Neural cell (in vitro differentiated cells): ENCODE measurements around the gene CHN1. TPM values are rescaled to one million over a fixed set of nuclear protein-coding genes. Genes with fewer than 3 reads are reported as not detected.

Experiments
- H2AFZ ChIP-seq: fragments of 200-600, 300-800 bp; sonication (generic), shearing (Covaris generic); 2 replicates; pipeline ENCODE4 v1.6.0; 2014; ENCODE audit warnings: low read depth, mild to moderate bottlenecking, antibody characterized with exemption, low read length, moderate library complexity
- H3F3A ChIP-seq: fragments of 200-600 bp; shearing (Covaris generic); 2 replicates; pipeline ENCODE4 v1.6.1; 2016; ENCODE audit warnings: mild to moderate bottlenecking, moderate library complexity, mixed read lengths, antibody characterized with exemption, low read length; ENCODE audit not compliant: insufficient read depth, poor library complexity, severe bottlenecking
- H3K27ac ChIP-seq: fragments of 200-600, 300-800 bp; sonication (generic), shearing (Covaris generic); 2 replicates; pipeline ENCODE4 v1.5.1; 2014; ENCODE audit warnings: mild to moderate bottlenecking, low read length, moderate library complexity
- H3K27me3 ChIP-seq: fragments of 300-800, 200-600 bp; sonication (generic), shearing (Covaris generic); 2 replicates; pipeline ENCODE4 v1.6.0; 2014; ENCODE audit warnings: mild to moderate bottlenecking, low read depth, low read length, moderate library complexity; ENCODE audit not compliant: insufficient read depth
- H3K36me3 ChIP-seq: fragments of 300-800, 200-600 bp; sonication (generic), shearing (Covaris generic); 2 replicates; pipeline ENCODE4 v1.5.1; 2014; ENCODE audit warnings: mild to moderate bottlenecking, antibody characterized with exemption, low read length, moderate library complexity; ENCODE audit not compliant: insufficient read depth
- H3K4me2 ChIP-seq: fragments of 300-800, 200-600 bp; sonication (generic), shearing (Covaris generic); 2 replicates; pipeline ENCODE4 v1.6.0; 2014; ENCODE audit warnings: mild to moderate bottlenecking, low read length
- H3K4me3 ChIP-seq: fragments of 300-800, 200-600 bp; sonication (generic), shearing (Covaris generic); 2 replicates; pipeline ENCODE4 v1.5.1; 2014; ENCODE audit warnings: mild to moderate bottlenecking, low read length, moderate library complexity
- H3K79me2 ChIP-seq: fragments of 200-600 bp; shearing (Covaris generic); replicated peaks from 2 replicates; pipeline ENCODE4 v1.6.0; 2014; ENCODE audit warnings: mild to moderate bottlenecking, low read length, moderate library complexity; ENCODE audit not compliant: insufficient read depth
- H3K9ac ChIP-seq: fragments of 300-800, 200-600 bp; sonication (generic), shearing (Covaris generic); 2 replicates; pipeline ENCODE4 v1.6.1; 2016; ENCODE audit warnings: mild to moderate bottlenecking, low read length, mixed read lengths
- H3K9me2 ChIP-seq: fragments of 200-600 bp; shearing (Covaris generic); 2 replicates; pipeline ENCODE4 v1.6.1; 2016; ENCODE audit warnings: mild to moderate bottlenecking, low read length, mixed read lengths; ENCODE audit not compliant: insufficient read depth
- H3K9me3 ChIP-seq: fragments of 200-600, 300-800 bp; sonication (generic), shearing (Covaris generic); 2 replicates; pipeline ENCODE4 v1.6.1; 2016; ENCODE audit warnings: mild to moderate bottlenecking, mixed run types, low read length, moderate library complexity, mixed read lengths
- H4K20me1 ChIP-seq: fragments of 200-600 bp; shearing (Covaris generic); 2 replicates; pipeline ENCODE4 v1.6.1; 2016; ENCODE audit warnings: mild to moderate bottlenecking, mixed run types; ENCODE audit not compliant: insufficient read depth
- CTCF ChIP-seq: fragments of 450-650 bp; IDR thresholded peaks from 2 replicates; pipeline ENCODE4 v1.5.1; 2014; ENCODE audit warnings: antibody characterized with exemption, mild to moderate bottlenecking, moderate library complexity; ENCODE audit not compliant: poor library complexity, severe bottlenecking
- EP300 ChIP-seq: fragments of 450-650 bp; conservative IDR thresholded peaks from 2 replicates; pipeline ENCODE4 v1.6.1; 2014; ENCODE audit warnings: antibody characterized with exemption, mild to moderate bottlenecking, moderate library complexity; ENCODE audit not compliant: poor library complexity, severe bottlenecking
- EZH2 ChIP-seq: fragments of 200-600, 300-800 bp; shearing (Covaris generic), sonication (generic); IDR thresholded peaks from 2 replicates; pipeline ENCODE4 v1.6.1; 2014; ENCODE audit warnings: antibody characterized with exemption, low read length, borderline replicate concordance, mild to moderate bottlenecking; ENCODE audit not compliant: insufficient read depth, poor library complexity, severe bottlenecking
- MXI1 ChIP-seq: fragments of 450-650 bp; conservative IDR thresholded peaks from 2 replicates; pipeline ENCODE4 v1.6.1; 2014; ENCODE audit warnings: antibody characterized with exemption, mild to moderate bottlenecking; ENCODE audit not compliant: poor library complexity, severe bottlenecking
- POLR2AphosphoS5 ChIP-seq: IDR thresholded peaks from 2 replicates; pipeline ENCODE4 v1.6.1; 2012
- RAD21 ChIP-seq: fragments of 450-650 bp; conservative IDR thresholded peaks from 2 replicates; pipeline ENCODE4 v1.6.1; 2014; ENCODE audit warnings: antibody characterized with exemption, mild to moderate bottlenecking, moderate library complexity
- REST ChIP-seq: IDR thresholded peaks from 2 replicates; pipeline ENCODE4 v1.6.1; 2012; ENCODE audit warnings: borderline replicate concordance
- SMC3 ChIP-seq: fragments of 450-650 bp; conservative IDR thresholded peaks from 2 replicates; pipeline ENCODE4 v1.6.1; 2014; ENCODE audit warnings: antibody characterized with exemption, mild to moderate bottlenecking, moderate library complexity; ENCODE audit not compliant: poor library complexity
- TAF1 ChIP-seq: IDR thresholded peaks from 2 replicates; pipeline ENCODE4 v1.6.1; 2012; ENCODE audit warnings: low read depth
- polyA plus RNA-seq: library from polyadenylated mRNA; depleted of rRNA; stranded (reverse); fragments of >200 nt; gene quantifications from 2 replicates; pipeline ENCODE4 v1.2.3, GENCODE V29; 2014

The CHN1 gene
- polyA plus RNA-seq, 1 donor from 2014 or later, result 133 TPM

GRCh38 chr2:174979996-174980395 is 25.2 kb downstream of the CHN1 start:
- no peak for TF ChIP-seq EZH2
- no peak for TF ChIP-seq POLR2AphosphoS5
- no peak for TF ChIP-seq RAD21
- TF ChIP-seq CTCF, result no peak
- TF ChIP-seq SMC3, result no peak
- TF ChIP-seq MXI1, result no peak
- TF ChIP-seq TAF1, result no peak
- Histone ChIP-seq H3K27me3 (no peaks in the 10 kb centered on the region), H3K9me3 (no peaks in the 10 kb centered on the region), H3K79me2 (peaks cover 69% of the 10 kb centered on the region), H3F3A (no peaks in the 10 kb centered on the region), H3K9ac (no peak overlapping the region), H4K20me1 (no peaks in the 10 kb centered on the region), H3K36me3 (peaks cover 4% of the 10 kb centered on the region), H3K4me2 (no peak overlapping the region), H3K4me3 (no peak overlapping the region), H2AFZ (no peak overlapping the region), H3K27ac (no peak overlapping the region), H3K9me2 (no peaks in the 10 kb centered on the region)

GRCh38 chr2:174977364-174977763 is 27.8 kb downstream of the CHN1 start:
- H3K9ac ChIP-seq, result no peak overlapping the region
- H4K20me1 ChIP-seq, result no peaks in the 10 kb centered on the region
- H3K27me3 ChIP-seq, result no peaks in the 10 kb centered on the region
- H3K9me2 ChIP-seq, result no peaks in the 10 kb centered on the region
- H3K4me3 ChIP-seq, result no peak overlapping the region
- H2AFZ ChIP-seq, result no peak overlapping the region
- H3F3A ChIP-seq, result no peaks in the 10 kb centered on the region
- H3K9me3 ChIP-seq, result no peaks in the 10 kb centered on the region
- TF ChIP-seq REST (no peak), RAD21 (no peak), EZH2 (no peak), CTCF (no peak), MXI1 (no peak), EP300 (no peak), POLR2AphosphoS5 (no peak), SMC3 (no peak), TAF1 (no peak)
- peaks cover 4% of the 10 kb centered on the region for H3K36me3 ChIP-seq
- H3K27ac ChIP-seq, result no peak overlapping the region
- H3K79me2 ChIP-seq, result peaks cover 68% of the 10 kb centered on the region
- no peak overlapping the region for H3K4me2 ChIP-seq
